ENCODE results near the gene WIPF1. TPM values are rescaled to one million over a fixed set of nuclear protein-coding genes. Genes with fewer than 3 reads are reported as not detected.
A peak's percentile ranks its signal among the peaks of the same experiment; 100 is the strongest.
"Not testable (repeated sequence)": the region's sequence is repeated elsewhere in the genome, so short reads cannot be mapped to it uniquely, and the experiment has no call there.

WIPF1 gene
- total RNA-seq, 1 experiment from 2014 or later, result 62.6 TPM

GRCh38 chr2:174555998-174556397 lies 41.6 kb downstream of the WIPF1 start:
- Histone ChIP-seq H3K9ac (ENCODE audit: low read length) (no peak overlapping the region), H3K9me3 (ENCODE audit: low read length) (no peaks in the 10 kb centered on the region), H3K4me2 (ENCODE audit: low read depth, low read length, poor library complexity, severe bottlenecking) (no peak overlapping the region), H3K79me2 (ENCODE audit: low read length) (no peaks in the 10 kb centered on the region), H3K9me2 (replicated peaks; ENCODE audit: insufficient read depth, low read length) (no peaks in the 10 kb centered on the region), H4K20me1 (ENCODE audit: insufficient read depth, low read depth, low read length) (no peaks in the 10 kb centered on the region), H3K27me3 (ENCODE audit: low read length) (no peaks in the 10 kb centered on the region), H3K4me1 (ENCODE audit: low read length) (peaks cover 17% of the 10 kb centered on the region), H2AFZ (ENCODE audit: low read length) (no peak overlapping the region), H3K27ac (ENCODE audit: low read length) (no peak overlapping the region), H3K36me3 (ENCODE audit: insufficient read depth, low read length) (peaks cover 16% of the 10 kb centered on the region; the same call in 1 of the 2 replicates), H3K4me3 (ENCODE audit: low read length) (no peak overlapping the region)
- DNase-seq, result no peak

GRCh38 chr2:174554529-174555150 lies 43.0 kb downstream of the WIPF1 start:
- Histone ChIP-seq H4K20me1 (ENCODE audit: insufficient read depth, low read depth, low read length) (no peaks in the 10 kb centered on the region), H3K4me1 (ENCODE audit: low read length) (peaks cover 17% of the 10 kb centered on the region), H3K36me3 (ENCODE audit: insufficient read depth, low read length) (peaks cover 7% of the 10 kb centered on the region; the same call in 1 of the 2 replicates), H3K27ac (ENCODE audit: low read length) (peak overlapping the region; percentile 76), H3K9ac (ENCODE audit: low read length) (no peak overlapping the region), H3K4me2 (ENCODE audit: low read depth, low read length, poor library complexity, severe bottlenecking) (peak overlapping the region; percentile 20), H3K27me3 (ENCODE audit: low read length) (no peaks in the 10 kb centered on the region), H3K79me2 (ENCODE audit: low read length) (no peaks in the 10 kb centered on the region), H3K9me2 (replicated peaks; ENCODE audit: insufficient read depth, low read length) (no peaks in the 10 kb centered on the region), H3K4me3 (ENCODE audit: low read length) (no peak overlapping the region), H3K9me3 (ENCODE audit: low read length) (no peaks in the 10 kb centered on the region), H2AFZ (ENCODE audit: low read length) (no peak overlapping the region)
- DNase-seq, result no peak

- Histone ChIP-seq H2AFZ (ENCODE audit: low read length) (no peak overlapping the region), H3K9me2 (replicated peaks; ENCODE audit: insufficient read depth, low read length) (no peaks in the 10 kb centered on the region), H3K9me3 (ENCODE audit: low read length) (no peaks in the 10 kb centered on the region), H3K4me3 (ENCODE audit: low read length) (no peak overlapping the region), H3K4me1 (ENCODE audit: low read length) (peaks cover 17% of the 10 kb centered on the region), H3K4me2 (ENCODE audit: low read depth, low read length, poor library complexity, severe bottlenecking) (peak overlapping the region; percentile 20), H3K27me3 (ENCODE audit: low read length) (no peaks in the 10 kb centered on the region), H3K79me2 (ENCODE audit: low read length) (no peaks in the 10 kb centered on the region), H4K20me1 (ENCODE audit: insufficient read depth, low read depth, low read length) (no peaks in the 10 kb centered on the region), H3K36me3 (ENCODE audit: insufficient read depth, low read length) (no peaks in the 10 kb centered on the region; the same call in 1 of the 2 replicates), H3K27ac (ENCODE audit: low read length) (peak overlapping the region; percentile 76), H3K9ac (ENCODE audit: low read length) (no peak overlapping the region)
- DNase-seq, result peak; percentile 78
These were observed 43.7 kb downstream of the WIPF1 start for GRCh38 chr2:174553811-174554493.

- no peak overlapping the region for H3K27ac ChIP-seq (ENCODE audit: low read length)
- no peak for DNase-seq
- H3K4me1 ChIP-seq (ENCODE audit: low read length), result peaks cover 17% of the 10 kb centered on the region
- H4K20me1 ChIP-seq (ENCODE audit: insufficient read depth, low read depth, low read length), result no peaks in the 10 kb centered on the region
- no peak overlapping the region for H3K4me2 ChIP-seq (ENCODE audit: low read depth, low read length, poor library complexity, severe bottlenecking)
- H3K79me2 ChIP-seq (ENCODE audit: low read length), result no peaks in the 10 kb centered on the region
- no peaks in the 10 kb centered on the region for H3K9me2 ChIP-seq (replicated peaks; ENCODE audit: insufficient read depth, low read length)
- no peak overlapping the region for H3K4me3 ChIP-seq (ENCODE audit: low read length)
- no peak overlapping the region for H2AFZ ChIP-seq (ENCODE audit: low read length)
- H3K9ac ChIP-seq (ENCODE audit: low read length), result no peak overlapping the region
- H3K36me3 ChIP-seq (ENCODE audit: insufficient read depth, low read length), result no peaks in the 10 kb centered on the region
- no peaks in the 10 kb centered on the region for H3K27me3 ChIP-seq (ENCODE audit: low read length)
- no peaks in the 10 kb centered on the region for H3K9me3 ChIP-seq (ENCODE audit: low read length)
These were observed 44.7 kb downstream of the WIPF1 start for GRCh38 chr2:174552880-174553279.

- DNase-seq, result no peak
- no peak overlapping the region for H3K27ac ChIP-seq (ENCODE audit: low read length)
- no peaks in the 10 kb centered on the region for H3K79me2 ChIP-seq (ENCODE audit: low read length)
- H4K20me1 ChIP-seq (ENCODE audit: insufficient read depth, low read depth, low read length), result no peaks in the 10 kb centered on the region
- no peaks in the 10 kb centered on the region for H3K36me3 ChIP-seq (ENCODE audit: insufficient read depth, low read length)
- no peak overlapping the region for H3K4me3 ChIP-seq (ENCODE audit: low read length)
- H2AFZ ChIP-seq (ENCODE audit: low read length), result no peak overlapping the region
- H3K27me3 ChIP-seq (ENCODE audit: low read length), result no peaks in the 10 kb centered on the region
- H3K9ac ChIP-seq (ENCODE audit: low read length), result no peak overlapping the region
- H3K4me2 ChIP-seq (ENCODE audit: low read depth, low read length, poor library complexity, severe bottlenecking), result no peak overlapping the region
- peaks cover 17% of the 10 kb centered on the region for H3K4me1 ChIP-seq (ENCODE audit: low read length)
- H3K9me3 ChIP-seq (ENCODE audit: low read length), result no peaks in the 10 kb centered on the region
- H3K9me2 ChIP-seq (replicated peaks; ENCODE audit: insufficient read depth, low read length), result no peaks in the 10 kb centered on the region
These were observed 45.9 kb downstream of the WIPF1 start for GRCh38 chr2:174551697-174552096.

GRCh38 chr2:174548646-174549045 lies 49.0 kb downstream of the WIPF1 start:
- H3K9me2 ChIP-seq (replicated peaks; ENCODE audit: insufficient read depth, low read length); H3K4me3 ChIP-seq (ENCODE audit: low read length); H3K27ac ChIP-seq (ENCODE audit: low read length); H4K20me1 ChIP-seq (ENCODE audit: insufficient read depth, low read depth, low read length); H3K9ac ChIP-seq (ENCODE audit: low read length); H3K9me3 ChIP-seq (ENCODE audit: low read length); H3K36me3 ChIP-seq (ENCODE audit: insufficient read depth, low read length); DNase-seq; H3K79me2 ChIP-seq (ENCODE audit: low read length); H3K4me1 ChIP-seq (ENCODE audit: low read length); H3K27me3 ChIP-seq (ENCODE audit: low read length); H3K4me2 ChIP-seq (ENCODE audit: low read depth, low read length, poor library complexity, severe bottlenecking); H2AFZ ChIP-seq (ENCODE audit: low read length): not testable (repeated sequence)

- not testable (repeated sequence) for H3K9me2 ChIP-seq (replicated peaks; ENCODE audit: insufficient read depth, low read length); H3K79me2 ChIP-seq (ENCODE audit: low read length); DNase-seq; H3K27me3 ChIP-seq (ENCODE audit: low read length); H3K27ac ChIP-seq (ENCODE audit: low read length); H3K4me3 ChIP-seq (ENCODE audit: low read length); H3K36me3 ChIP-seq (ENCODE audit: insufficient read depth, low read length); H3K4me1 ChIP-seq (ENCODE audit: low read length); H3K9ac ChIP-seq (ENCODE audit: low read length); H2AFZ ChIP-seq (ENCODE audit: low read length); H3K4me2 ChIP-seq (ENCODE audit: low read depth, low read length, poor library complexity, severe bottlenecking); H3K9me3 ChIP-seq (ENCODE audit: low read length); H4K20me1 ChIP-seq (ENCODE audit: insufficient read depth, low read depth, low read length)
These were observed 49.6 kb downstream of the WIPF1 start for GRCh38 chr2:174548021-174548420.

GRCh38 chr2:174546519-174547506 lies 50.8 kb downstream of the WIPF1 start:
- Histone ChIP-seq H2AFZ (ENCODE audit: low read length) (no peak overlapping the region), H3K4me2 (ENCODE audit: low read depth, low read length, poor library complexity, severe bottlenecking) (no peak overlapping the region), H3K36me3 (ENCODE audit: insufficient read depth, low read length) (no peaks in the 10 kb centered on the region), H3K4me3 (ENCODE audit: low read length) (no peak overlapping the region), H3K79me2 (ENCODE audit: low read length) (no peaks in the 10 kb centered on the region), H4K20me1 (ENCODE audit: insufficient read depth, low read depth, low read length) (no peaks in the 10 kb centered on the region), H3K9ac (ENCODE audit: low read length) (no peak overlapping the region), H3K27ac (ENCODE audit: low read length) (no peak overlapping the region), H3K4me1 (ENCODE audit: low read length) (no peaks in the 10 kb centered on the region), H3K9me3 (ENCODE audit: low read length) (no peaks in the 10 kb centered on the region), H3K9me2 (replicated peaks; ENCODE audit: insufficient read depth, low read length) (no peaks in the 10 kb centered on the region), H3K27me3 (ENCODE audit: low read length) (no peaks in the 10 kb centered on the region)
- DNase-seq, result peak; percentile 82
